HG02970 (cell line): ENCODE data around the gene PDE4DIP.
"Not testable (repeated sequence)": the region's sequence is repeated elsewhere in the genome, so short reads cannot be mapped to it uniquely, and the experiment has no call there.

Source experiments
- ATAC-seq: cut with Tn5 transposase; IDR thresholded peaks from one replicate; pipeline ENCODE4 v1.9.1; 2021; ENCODE audit warnings: mild to moderate bottlenecking, moderate library complexity, moderate number of reproducible peaks; ENCODE audit not compliant: unreplicated experiment, low FRiP score

PDE4DIP gene

GRCh38 chr1:149018577-149018976 is 174.3 kb downstream of the PDE4DIP start:
- ATAC-seq = not testable (repeated sequence)

DNA sequence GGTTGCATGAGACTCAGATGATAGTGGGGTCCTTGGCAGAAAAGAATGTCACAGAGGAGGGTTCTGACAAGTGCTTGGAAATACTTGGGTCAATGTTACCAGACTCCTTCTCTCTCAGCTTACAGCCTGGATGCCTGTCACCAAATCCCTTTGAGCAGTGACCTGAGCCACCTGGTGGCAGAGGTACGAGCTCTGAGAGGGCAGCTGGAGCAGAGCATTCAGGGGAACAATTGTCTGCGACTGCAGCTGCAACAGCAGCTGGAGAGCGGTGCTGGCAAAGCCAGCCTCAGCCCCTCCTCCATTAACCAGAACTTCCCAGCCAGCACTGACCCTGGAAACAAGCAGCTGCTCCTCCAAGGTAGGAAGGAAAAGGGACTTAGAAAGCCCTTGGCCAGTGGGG is 180.1 kb downstream of the PDE4DIP start:
- not testable (repeated sequence) for ATAC-seq

GRCh38 chr1:149033916-149034315 is 189.7 kb downstream of the PDE4DIP start:
- not testable (repeated sequence) for ATAC-seq

DNA sequence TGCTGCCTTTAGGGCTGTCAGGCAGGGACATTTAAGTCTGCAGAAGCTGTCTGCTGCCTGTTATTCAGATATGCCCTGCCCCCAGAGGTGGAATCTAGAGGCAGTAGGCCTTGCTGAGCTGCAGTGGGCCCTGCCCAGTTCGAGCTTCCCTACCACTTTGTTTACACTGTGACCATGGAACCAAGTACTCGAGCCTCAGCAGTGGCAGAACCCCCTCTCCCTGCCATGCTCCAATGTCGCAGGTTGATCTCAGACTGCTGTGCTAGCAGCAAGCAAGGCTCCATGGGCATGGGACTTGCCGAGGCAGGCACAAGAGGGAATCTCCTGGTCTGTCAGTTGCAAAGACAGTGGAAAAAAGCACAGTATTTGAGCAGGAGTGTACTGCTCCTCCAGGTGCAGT is 198.8 kb downstream of the PDE4DIP start:
- ATAC-seq = not testable (repeated sequence)

DNA sequence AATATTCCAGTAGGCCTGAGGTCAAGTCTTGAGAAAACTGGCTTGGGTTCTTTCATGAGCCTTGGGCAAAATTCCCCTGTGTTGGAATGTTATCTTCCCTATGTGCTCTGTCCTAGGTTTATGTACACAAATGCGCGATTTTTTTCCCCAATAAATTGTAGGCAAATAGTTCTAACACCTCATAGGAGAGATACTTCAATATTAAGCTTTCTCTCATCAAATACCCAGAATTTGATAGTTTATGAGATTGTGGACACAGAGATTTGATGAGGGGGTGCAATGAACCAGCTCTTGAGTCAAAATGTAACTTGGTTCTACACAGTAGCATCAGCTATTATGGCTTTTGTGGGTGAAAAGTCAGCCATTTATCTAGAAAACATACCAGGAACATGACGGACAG is 220.4 kb downstream of the PDE4DIP start:
- not testable (repeated sequence) for ATAC-seq

GRCh38 chr1:149075505-149076127 is 231.4 kb downstream of the PDE4DIP start:
- not testable (repeated sequence) for ATAC-seq
